HepG2 (cell line): ENCODE measurements around the gene ZKSCAN8. TPM values are rescaled to one million over a fixed set of nuclear protein-coding genes. Genes with fewer than 3 reads are reported as not detected.

ENCODE experiments used
- GABPA ChIP-seq, 2 experiments: IDR thresholded peaks; 2 replicates each; pipeline ENCODE4 v1.6.1; 2011 to 2016; ENCODE audit warnings: low read depth in 2 of 2, low read length in 1 of 2, missing biosample characterization in 1 of 2, missing genetic modification characterization in 1 of 2
- GATAD1 ChIP-seq: IDR thresholded peaks from 2 replicates; pipeline ENCODE4 v1.6.1; 2016; ENCODE audit warnings: missing genetic modification reagents, missing compliant biosample characterization
- GATAD2A ChIP-seq: IDR thresholded peaks from 2 replicates; pipeline ENCODE4 v1.6.1; 2016
- KLF16 ChIP-seq, 2 experiments: sonication (generic) in 1 of 2; formaldehyde crosslinking in 1 of 2; IDR thresholded peaks; 2 replicates each; pipeline versions ENCODE4 v1.6.1 to v1.8.0; 2016 to 2023; ENCODE audit warnings: missing genetic modification reagents in 2 of 2, missing compliant biosample characterization in 1 of 2
- KMT2A ChIP-seq: sonication (generic); formaldehyde crosslinking; IDR thresholded peaks from 2 replicates; pipeline ENCODE4 v1.4.0; 2020; ENCODE audit warnings: missing genetic modification reagents
- KMT2B ChIP-seq: IDR thresholded peaks from 2 replicates; pipeline ENCODE4 v1.6.1; 2016; ENCODE audit warnings: missing genetic modification reagents, missing compliant biosample characterization
- LCORL ChIP-seq, 2 experiments: fragments of 450-650 bp in 1 of 2; sonication (generic) in 1 of 2; formaldehyde crosslinking in 1 of 2; IDR thresholded peaks; 2 replicates each; pipeline versions ENCODE4 v1.5.0 to v1.6.1; 2017 to 2020; ENCODE audit warnings: antibody characterized with exemption in 1 of 2, missing genetic modification reagents in 1 of 2
- MLLT10 ChIP-seq: sonication (generic); formaldehyde crosslinking; IDR thresholded peaks from 2 replicates; pipeline ENCODE4 v1.4.0; 2020; ENCODE audit warnings: missing genetic modification reagents
- RAD21 ChIP-seq: fragments of 450-650 bp; formaldehyde crosslinking; IDR thresholded peaks from 2 replicates; pipeline ENCODE4 v1.5.0; 2020; ENCODE audit warnings: mild to moderate bottlenecking
- SMAD3 ChIP-seq: sonication (generic); formaldehyde crosslinking; IDR thresholded peaks from 2 replicates; pipeline ENCODE4 v1.4.0; 2020; ENCODE audit warnings: missing genetic modification reagents
- SMC3 ChIP-seq: IDR thresholded peaks from 2 replicates; pipeline ENCODE4 v1.6.1; 2011; ENCODE audit warnings: low read length, improper control_type of control experiment
- SYNCRIP ChIP-seq: fragments of 200-400 bp; formaldehyde crosslinking; IDR thresholded peaks from 2 replicates; pipeline ENCODE4 v1.6.1; 2018; ENCODE audit warnings: mild to moderate bottlenecking, low read depth, low read length; ENCODE audit not compliant: insufficient read depth
- ZFAT ChIP-seq: sonication (generic); formaldehyde crosslinking; conservative IDR thresholded peaks from 2 replicates; pipeline ENCODE4 v1.8.1; 2023; ENCODE audit warnings: missing genetic modification reagents, inconsistent platforms
- polyA plus RNA-seq, 8 experiments: library from polyadenylated mRNA; depleted of rRNA in 3 of 8; stranded (reverse) in 7 of 8; unstranded in 1 of 8; fragments of >200 nt; fragmentation: Illumina TruSeq in 4 of 8; extraction: Trizol in 4 of 8; gene quantifications; 2 replicates each; pipeline versions ENCODE4 v1.2.1 to v1.2.3, GENCODE V29; 2011 to 2016; ENCODE audit warnings: low read depth in 4 of 8, missing spikeins in 1 of 8, mixed read lengths in 1 of 8; ENCODE audit not compliant: insufficient read depth in 1 of 8
- total RNA-seq, 5 experiments: library from RNA; depleted of rRNA; stranded (reverse); fragments of >200 nt; fragmentation: Illumina TruSeq; extraction: Trizol; gene quantifications; 2 replicates each; pipeline ENCODE4 v1.2.3, GENCODE V29; 2016; ENCODE audit warnings: low read depth in 1 of 5
- TF ChIP-seq, protein P1 (sequence below): sonication (generic); formaldehyde crosslinking; IDR thresholded peaks from 2 replicates; pipeline ENCODE4 v1.5.0; 2020; ENCODE audit warnings: mild to moderate bottlenecking, missing genetic modification reagents, borderline replicate concordance
- TF ChIP-seq, protein P2 (sequence below): sonication (generic); formaldehyde crosslinking; IDR thresholded peaks from 2 replicates; pipeline ENCODE4 v1.5.0; 2020; ENCODE audit warnings: mild to moderate bottlenecking, missing genetic modification reagents, moderate library complexity
- TF ChIP-seq, protein P3 (sequence below): IDR thresholded peaks from 2 replicates; pipeline ENCODE4 v1.4.0; 2020; ENCODE audit warnings: mild to moderate bottlenecking, missing genetic modification reagents
- TF ChIP-seq, protein P4 (sequence below): sonication (generic); formaldehyde crosslinking; IDR thresholded peaks from 2 replicates; pipeline ENCODE4 v1.4.0; 2020; ENCODE audit warnings: missing genetic modification reagents, mild to moderate bottlenecking, borderline replicate concordance

Gene ZKSCAN8
- total and polyA plus RNA-seq, 2 of the 13 experiments (the other 11 are each of a cell fraction or from before 2014, with no cell fraction given) = 12.4 to 20.9 TPM

DNA sequence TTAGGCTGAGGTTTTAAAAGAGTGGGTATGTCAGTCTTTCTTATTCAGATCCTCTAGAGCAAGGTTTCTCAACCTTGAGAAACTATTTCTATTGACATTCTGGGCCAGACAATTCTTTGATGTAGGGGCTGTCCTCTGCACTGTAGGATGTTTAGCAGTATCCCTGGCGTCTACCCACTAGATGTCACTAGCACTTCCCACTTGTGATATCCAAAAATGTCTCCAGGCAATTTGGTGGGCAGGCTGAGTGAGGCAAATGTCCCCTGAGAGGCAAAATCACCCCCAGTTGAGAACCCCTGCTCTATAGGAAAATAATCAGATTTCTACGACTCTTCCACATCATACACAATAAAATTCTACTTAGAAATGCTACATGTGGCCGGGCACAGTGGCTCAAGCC lies 7.7 kb upstream of the ZKSCAN8 start (continued):
- no peak for TF ChIP-seq GABPA (IDR thresholded peaks at IDR 0.05; ENCODE audit: low read depth, low read length)
- peak; percentile 61 for TF ChIP-seq GABPA (CRISPR knock-in tag; IDR thresholded peaks at IDR 0.05; ENCODE audit: low read depth)
- TF ChIP-seq ZFAT (CRISPR knock-in tag) = no peak
- no peak for TF ChIP-seq SYNCRIP
- 0 out of 2 replicates have a peak, but pooled peaks have one; percentile 25 for TF ChIP-seq SMC3
- TF ChIP-seq GATAD2A (CRISPR knock-in tag) = 0 out of 2 replicates have a peak, but pooled peaks have one; percentile 39
- TF ChIP-seq, protein P1, sequence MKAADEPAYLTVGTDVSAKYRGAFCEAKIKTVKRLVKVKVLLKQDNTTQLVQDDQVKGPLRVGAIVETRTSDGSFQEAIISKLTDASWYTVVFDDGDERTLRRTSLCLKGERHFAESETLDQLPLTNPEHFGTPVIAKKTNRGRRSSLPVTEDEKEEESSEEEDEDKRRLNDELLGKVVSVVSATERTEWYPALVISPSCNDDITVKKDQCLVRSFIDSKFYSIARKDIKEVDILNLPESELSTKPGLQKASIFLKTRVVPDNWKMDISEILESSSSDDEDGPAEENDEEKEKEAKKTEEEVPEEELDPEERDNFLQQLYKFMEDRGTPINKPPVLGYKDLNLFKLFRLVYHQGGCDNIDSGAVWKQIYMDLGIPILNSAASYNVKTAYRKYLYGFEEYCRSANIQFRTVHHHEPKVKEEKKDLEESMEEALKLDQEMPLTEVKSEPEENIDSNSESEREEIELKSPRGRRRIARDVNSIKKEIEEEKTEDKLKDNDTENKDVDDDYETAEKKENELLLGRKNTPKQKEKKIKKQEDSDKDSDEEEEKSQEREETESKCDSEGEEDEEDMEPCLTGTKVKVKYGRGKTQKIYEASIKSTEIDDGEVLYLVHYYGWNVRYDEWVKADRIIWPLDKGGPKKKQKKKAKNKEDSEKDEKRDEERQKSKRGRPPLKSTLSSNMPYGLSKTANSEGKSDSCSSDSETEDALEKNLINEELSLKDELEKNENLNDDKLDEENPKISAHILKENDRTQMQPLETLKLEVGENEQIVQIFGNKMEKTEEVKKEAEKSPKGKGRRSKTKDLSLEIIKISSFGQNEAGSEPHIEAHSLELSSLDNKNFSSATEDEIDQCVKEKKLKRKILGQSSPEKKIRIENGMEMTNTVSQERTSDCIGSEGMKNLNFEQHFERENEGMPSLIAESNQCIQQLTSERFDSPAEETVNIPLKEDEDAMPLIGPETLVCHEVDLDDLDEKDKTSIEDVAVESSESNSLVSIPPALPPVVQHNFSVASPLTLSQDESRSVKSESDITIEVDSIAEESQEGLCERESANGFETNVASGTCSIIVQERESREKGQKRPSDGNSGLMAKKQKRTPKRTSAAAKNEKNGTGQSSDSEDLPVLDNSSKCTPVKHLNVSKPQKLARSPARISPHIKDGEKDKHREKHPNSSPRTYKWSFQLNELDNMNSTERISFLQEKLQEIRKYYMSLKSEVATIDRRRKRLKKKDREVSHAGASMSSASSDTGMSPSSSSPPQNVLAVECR = peak; percentile 12; the same call in 1 of the 2 replicates
- TF ChIP-seq KMT2A (CRISPR knock-in tag) = 0 out of 2 replicates have a peak, but pooled peaks have one; percentile 25
- peak in 1 of 2 experiments; percentile 49; a peak in 1 of 4 replicates for TF ChIP-seq KLF16 (CRISPR knock-in tag; IDR thresholded peaks at IDR 0.05)
- 0 out of 2 replicates have a peak, but pooled peaks have one; percentile 36 for TF ChIP-seq GATAD1 (CRISPR knock-in tag)
- TF ChIP-seq, protein P2, sequence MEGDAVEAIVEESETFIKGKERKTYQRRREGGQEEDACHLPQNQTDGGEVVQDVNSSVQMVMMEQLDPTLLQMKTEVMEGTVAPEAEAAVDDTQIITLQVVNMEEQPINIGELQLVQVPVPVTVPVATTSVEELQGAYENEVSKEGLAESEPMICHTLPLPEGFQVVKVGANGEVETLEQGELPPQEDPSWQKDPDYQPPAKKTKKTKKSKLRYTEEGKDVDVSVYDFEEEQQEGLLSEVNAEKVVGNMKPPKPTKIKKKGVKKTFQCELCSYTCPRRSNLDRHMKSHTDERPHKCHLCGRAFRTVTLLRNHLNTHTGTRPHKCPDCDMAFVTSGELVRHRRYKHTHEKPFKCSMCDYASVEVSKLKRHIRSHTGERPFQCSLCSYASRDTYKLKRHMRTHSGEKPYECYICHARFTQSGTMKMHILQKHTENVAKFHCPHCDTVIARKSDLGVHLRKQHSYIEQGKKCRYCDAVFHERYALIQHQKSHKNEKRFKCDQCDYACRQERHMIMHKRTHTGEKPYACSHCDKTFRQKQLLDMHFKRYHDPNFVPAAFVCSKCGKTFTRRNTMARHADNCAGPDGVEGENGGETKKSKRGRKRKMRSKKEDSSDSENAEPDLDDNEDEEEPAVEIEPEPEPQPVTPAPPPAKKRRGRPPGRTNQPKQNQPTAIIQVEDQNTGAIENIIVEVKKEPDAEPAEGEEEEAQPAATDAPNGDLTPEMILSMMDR (CRISPR knock-in tag) = peak; percentile 75
- TF ChIP-seq SMAD3 (CRISPR knock-in tag) = peak; percentile 36; the same call in 1 of the 2 replicates
- TF ChIP-seq, protein P3, sequence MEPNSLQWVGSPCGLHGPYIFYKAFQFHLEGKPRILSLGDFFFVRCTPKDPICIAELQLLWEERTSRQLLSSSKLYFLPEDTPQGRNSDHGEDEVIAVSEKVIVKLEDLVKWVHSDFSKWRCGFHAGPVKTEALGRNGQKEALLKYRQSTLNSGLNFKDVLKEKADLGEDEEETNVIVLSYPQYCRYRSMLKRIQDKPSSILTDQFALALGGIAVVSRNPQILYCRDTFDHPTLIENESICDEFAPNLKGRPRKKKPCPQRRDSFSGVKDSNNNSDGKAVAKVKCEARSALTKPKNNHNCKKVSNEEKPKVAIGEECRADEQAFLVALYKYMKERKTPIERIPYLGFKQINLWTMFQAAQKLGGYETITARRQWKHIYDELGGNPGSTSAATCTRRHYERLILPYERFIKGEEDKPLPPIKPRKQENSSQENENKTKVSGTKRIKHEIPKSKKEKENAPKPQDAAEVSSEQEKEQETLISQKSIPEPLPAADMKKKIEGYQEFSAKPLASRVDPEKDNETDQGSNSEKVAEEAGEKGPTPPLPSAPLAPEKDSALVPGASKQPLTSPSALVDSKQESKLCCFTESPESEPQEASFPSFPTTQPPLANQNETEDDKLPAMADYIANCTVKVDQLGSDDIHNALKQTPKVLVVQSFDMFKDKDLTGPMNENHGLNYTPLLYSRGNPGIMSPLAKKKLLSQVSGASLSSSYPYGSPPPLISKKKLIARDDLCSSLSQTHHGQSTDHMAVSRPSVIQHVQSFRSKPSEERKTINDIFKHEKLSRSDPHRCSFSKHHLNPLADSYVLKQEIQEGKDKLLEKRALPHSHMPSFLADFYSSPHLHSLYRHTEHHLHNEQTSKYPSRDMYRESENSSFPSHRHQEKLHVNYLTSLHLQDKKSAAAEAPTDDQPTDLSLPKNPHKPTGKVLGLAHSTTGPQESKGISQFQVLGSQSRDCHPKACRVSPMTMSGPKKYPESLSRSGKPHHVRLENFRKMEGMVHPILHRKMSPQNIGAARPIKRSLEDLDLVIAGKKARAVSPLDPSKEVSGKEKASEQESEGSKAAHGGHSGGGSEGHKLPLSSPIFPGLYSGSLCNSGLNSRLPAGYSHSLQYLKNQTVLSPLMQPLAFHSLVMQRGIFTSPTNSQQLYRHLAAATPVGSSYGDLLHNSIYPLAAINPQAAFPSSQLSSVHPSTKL = 0 out of 2 replicates have a peak, but pooled peaks have one; percentile 11
- TF ChIP-seq RAD21 (CRISPR knock-in tag) = peak; percentile 51; the same call in 1 of the 2 replicates
- 0 out of 2 replicates have a peak, but pooled peaks have one; percentile 41 for TF ChIP-seq KMT2B (CRISPR knock-in tag)
- TF ChIP-seq, protein P4, sequence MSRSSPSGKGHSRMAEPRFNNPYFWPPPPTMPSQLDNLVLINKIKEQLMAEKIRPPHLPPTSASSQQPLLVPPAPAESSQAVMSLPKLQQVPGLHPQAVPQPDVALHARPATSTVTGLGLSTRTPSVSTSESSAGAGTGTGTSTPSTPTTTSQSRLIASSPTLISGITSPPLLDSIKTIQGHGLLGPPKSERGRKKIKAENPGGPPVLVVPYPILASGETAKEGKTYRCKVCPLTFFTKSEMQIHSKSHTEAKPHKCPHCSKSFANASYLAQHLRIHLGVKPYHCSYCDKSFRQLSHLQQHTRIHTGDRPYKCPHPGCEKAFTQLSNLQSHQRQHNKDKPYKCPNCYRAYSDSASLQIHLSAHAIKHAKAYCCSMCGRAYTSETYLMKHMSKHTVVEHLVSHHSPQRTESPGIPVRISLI = no peak
- no peak for TF ChIP-seq MLLT10 (CRISPR knock-in tag)
- no peak for TF ChIP-seq LCORL (IDR thresholded peaks at IDR 0.05)
- peak; percentile 50; the same call in 1 of the 2 replicates for TF ChIP-seq LCORL (CRISPR knock-in tag; IDR thresholded peaks at IDR 0.05)
